Calu3 (cell line): ENCODE data around the gene ZNF638. TPM values are rescaled to one million over a fixed set of nuclear protein-coding genes. Genes with fewer than 3 reads are reported as not detected.

Experiments
- BruUV-seq: library from RNA; stranded (reverse); fragments of 400-500 nt; replicated peaks from 2 replicates; lab custom pipeline; 2021; lab: Mats Ljungman, UMichigan
- CTCF ChIA-PET: fragments of 300-600 bp; sonication (Branson Sonifier 250); formaldehyde crosslinking; loops from one replicate; lab custom pipeline; 2022; ENCODE audit warnings: antibody characterized with exemption; lab: Charles Lee
- DNase-seq: peaks from one replicate; pipeline ENCODE4 v3.0.0; 2022
- H3K27ac Mint-ChIP-seq: one replicate; pipeline ENCODE4 v1.8.0; 2022; ENCODE audit warnings: mixed read lengths; ENCODE audit not compliant: unreplicated experiment
- H3K27me3 Mint-ChIP-seq: one replicate; pipeline ENCODE4 v1.8.0; 2022; ENCODE audit warnings: mixed read lengths; ENCODE audit not compliant: unreplicated experiment
- H3K36me3 Mint-ChIP-seq: one replicate; pipeline ENCODE4 v1.8.0; 2022; ENCODE audit warnings: mild to moderate bottlenecking, moderate library complexity, mixed read lengths; ENCODE audit not compliant: insufficient read depth, unreplicated experiment
- H3K4me1 Mint-ChIP-seq: one replicate; pipeline ENCODE4 v1.8.0; 2022; ENCODE audit warnings: mild to moderate bottlenecking, low read depth, mixed read lengths; ENCODE audit not compliant: unreplicated experiment
- H3K4me3 Mint-ChIP-seq: one replicate; pipeline ENCODE4 v1.8.0; 2022; ENCODE audit warnings: mild to moderate bottlenecking, low read depth, moderate library complexity, mixed read lengths; ENCODE audit not compliant: unreplicated experiment
- H3K9me3 Mint-ChIP-seq: one replicate; pipeline ENCODE4 v1.8.0; 2022; ENCODE audit warnings: low read depth, mixed read lengths; ENCODE audit not compliant: unreplicated experiment
- CTCF ChIP-seq: fragments of 200-600 bp; IDR thresholded peaks from one replicate; pipeline ENCODE4 v1.8.0; 2022; ENCODE audit warnings: antibody characterized with exemption; ENCODE audit not compliant: unreplicated experiment
- intact Hi-C: fragments of 100-400 bp; cut with micrococcal nuclease; formaldehyde crosslinking; loops from one replicate; pipeline ENCODE4 v1.10.0; 2022; ENCODE audit not compliant: unreplicated experiment
- total RNA-seq: library from RNA; stranded (reverse); gene quantifications from 2 replicates; pipeline ENCODE4 v1.2.3, GENCODE V29; 2022

ZNF638 gene
- total RNA-seq, 1 experiment from 2014 or later, result 132 TPM

GRCh38 chr2:71419145-71419544, 87.6 kb downstream of the ZNF638 start:
- Mint-ChIP-seq H3K4me1 (no peaks in the 10 kb centered on the region), H3K36me3 (peaks cover 27% of the 10 kb centered on the region), H3K9me3 (no peaks in the 10 kb centered on the region), H3K4me3 (no peak overlapping the region), H3K27ac (no peak overlapping the region), H3K27me3 (no peaks in the 10 kb centered on the region)
- no peak for DNase-seq
- CTCF ChIA-PET, result no interaction called here
- intact Hi-C loops, result no loop called here
- TF ChIP-seq CTCF, result no peak
- no TSS peak for BruUV-seq

DNA sequence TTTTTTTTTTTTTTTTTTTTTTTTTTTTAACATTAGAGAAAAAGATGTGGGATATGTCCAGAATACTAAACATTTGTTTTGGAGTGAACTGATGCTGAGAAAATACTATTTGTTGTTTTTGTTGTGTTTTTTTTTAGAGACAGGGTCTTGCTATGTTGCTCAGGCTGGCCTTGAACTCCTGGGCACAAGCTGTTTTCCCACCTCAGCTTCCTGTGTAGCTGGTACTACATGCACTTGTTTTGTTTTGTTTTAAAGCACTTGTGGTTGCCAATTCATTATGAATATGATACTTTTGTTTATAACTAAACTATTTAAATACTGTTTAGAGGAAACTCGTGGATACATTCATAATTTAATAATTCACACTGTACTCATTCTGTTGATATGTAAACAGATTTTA, 88.4 kb downstream of the ZNF638 start:
- intact Hi-C loops, result no loop called here
- H3K4me1 Mint-ChIP-seq, result no peaks in the 10 kb centered on the region
- peaks cover 32% of the 10 kb centered on the region for H3K36me3 Mint-ChIP-seq
- no peak overlapping the region for H3K27ac Mint-ChIP-seq
- no peak for TF ChIP-seq CTCF
- no peaks in the 10 kb centered on the region for H3K27me3 Mint-ChIP-seq
- no TSS peak for BruUV-seq
- H3K4me3 Mint-ChIP-seq, result no peak overlapping the region
- CTCF ChIA-PET, result interaction anchor here (0.6 kb wide), 1 partner anchor 90 kb away, joined by 7 read pairs; no protein-coding TSS in a partner anchor
- DNase-seq, result no peak
- H3K9me3 Mint-ChIP-seq, result no peaks in the 10 kb centered on the region

GRCh38 chr2:71422786-71423185, 91.2 kb downstream of the ZNF638 start:
- peaks cover 13% of the 10 kb centered on the region for H3K4me1 Mint-ChIP-seq
- no peaks in the 10 kb centered on the region for H3K9me3 Mint-ChIP-seq
- peaks cover 35% of the 10 kb centered on the region for H3K36me3 Mint-ChIP-seq
- DNase-seq, result no peak
- TF ChIP-seq CTCF, result no peak
- no TSS peak for BruUV-seq
- H3K4me3 Mint-ChIP-seq, result no peak overlapping the region
- CTCF ChIA-PET, result no interaction called here
- no peak overlapping the region for H3K27ac Mint-ChIP-seq
- intact Hi-C loops, result no loop called here
- no peaks in the 10 kb centered on the region for H3K27me3 Mint-ChIP-seq

GRCh38 chr2:71423817-71424420, 92.3 kb downstream of the ZNF638 start:
- no TSS peak for BruUV-seq
- no peak overlapping the region for H3K27ac Mint-ChIP-seq
- H3K4me1 Mint-ChIP-seq, result peaks cover 22% of the 10 kb centered on the region
- no peak for TF ChIP-seq CTCF
- H3K9me3 Mint-ChIP-seq, result no peaks in the 10 kb centered on the region
- CTCF ChIA-PET, result interaction anchor here (0.7 kb wide), 1 partner anchor 92 kb away, joined by 4 read pairs; the partner anchor contains the start of gene ZNF638
- intact Hi-C loops, result loop anchor here (1.0 kb wide), 1 partner anchor 23 kb away; no protein-coding TSS in a partner anchor
- H3K36me3 Mint-ChIP-seq, result peaks cover 41% of the 10 kb centered on the region
- no peak overlapping the region for H3K4me3 Mint-ChIP-seq
- DNase-seq, result no peak
- H3K27me3 Mint-ChIP-seq, result no peaks in the 10 kb centered on the region
